IPS-NIHi11 (cell line): Measurements from ENCODE around the gene ZNF232.
"Not testable (repeated sequence)": the region's sequence is repeated elsewhere in the genome, so short reads cannot be mapped to it uniquely, and the experiment has no call there.

Experiments
- DNase-seq: peaks from one replicate; pipeline ENCODE4 v3.0.0; 2012; ENCODE audit warnings: mixed read lengths, low spot score

ZNF232 gene

DNA sequence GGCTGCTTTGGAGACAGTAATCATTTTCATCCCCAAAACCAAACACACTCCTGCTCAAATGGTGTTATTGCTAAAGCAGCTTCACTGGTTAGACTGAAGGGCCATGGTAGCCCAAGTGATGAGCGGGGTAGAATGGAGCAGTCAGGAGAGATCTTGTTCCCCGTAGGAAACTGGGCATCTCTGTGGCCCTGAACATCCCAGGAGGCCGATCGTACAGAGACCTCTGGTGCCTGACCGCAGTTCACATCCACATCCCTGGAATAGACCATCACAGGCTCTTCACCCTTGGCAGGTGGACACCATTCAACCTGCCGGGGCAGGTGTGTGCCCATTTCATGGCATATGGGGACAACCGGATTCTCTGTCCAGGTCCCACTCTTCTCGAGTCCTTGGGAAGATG is 18.1 kb upstream of the ZNF232 start:
- DNase-seq = not testable (repeated sequence)

DNA sequence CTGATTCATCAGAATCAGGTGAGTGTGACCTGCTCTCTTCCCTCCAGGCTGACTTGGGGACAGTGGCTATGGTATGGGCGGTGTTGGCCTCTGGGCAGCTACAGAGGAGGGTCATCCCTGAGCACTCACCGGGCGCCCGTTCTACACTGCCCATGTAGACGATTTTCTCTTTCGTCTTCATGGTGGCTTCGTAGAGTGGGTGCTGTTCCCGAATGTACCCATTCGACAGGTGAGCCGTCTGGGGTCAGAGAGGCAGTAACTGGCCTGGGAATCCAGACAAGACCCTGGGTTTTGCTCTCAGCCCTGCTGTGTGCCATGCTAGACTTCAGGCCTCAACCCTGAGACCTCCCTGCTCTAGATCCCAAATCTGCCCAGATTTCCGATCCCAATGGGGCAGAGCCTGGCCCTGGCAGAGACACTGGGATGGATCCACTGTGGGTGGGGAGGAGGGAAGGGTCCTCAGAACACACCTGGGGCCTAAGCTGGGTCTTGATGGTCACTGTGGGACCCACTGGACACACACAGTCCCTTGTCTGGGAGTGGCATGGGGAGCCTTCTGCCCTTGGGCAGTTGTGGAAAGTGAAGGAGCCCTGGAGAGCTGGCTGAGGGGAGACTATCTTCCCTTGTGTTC is 17.3 kb upstream of the ZNF232 start:
- DNase-seq = no peak

DNA sequence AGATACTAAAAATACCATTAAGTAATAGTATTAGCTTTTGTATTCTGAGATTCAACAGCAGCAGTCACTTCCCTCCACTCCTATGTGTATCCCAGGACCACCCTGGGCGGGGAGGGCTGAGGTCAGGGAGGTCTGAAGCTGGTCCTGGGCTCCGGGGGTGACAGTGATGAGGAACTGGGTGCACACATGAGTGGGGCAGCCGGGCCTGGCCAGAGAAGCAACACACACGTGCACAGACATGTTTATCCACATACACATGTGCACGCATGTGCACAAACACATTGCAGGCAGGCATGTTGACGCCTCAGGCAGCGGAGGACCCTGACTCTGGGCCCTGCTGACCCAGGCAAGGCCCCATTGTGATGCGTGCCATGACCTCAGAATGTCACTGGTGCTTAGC is 16.7 kb upstream of the ZNF232 start:
- not testable (repeated sequence) for DNase-seq

DNA sequence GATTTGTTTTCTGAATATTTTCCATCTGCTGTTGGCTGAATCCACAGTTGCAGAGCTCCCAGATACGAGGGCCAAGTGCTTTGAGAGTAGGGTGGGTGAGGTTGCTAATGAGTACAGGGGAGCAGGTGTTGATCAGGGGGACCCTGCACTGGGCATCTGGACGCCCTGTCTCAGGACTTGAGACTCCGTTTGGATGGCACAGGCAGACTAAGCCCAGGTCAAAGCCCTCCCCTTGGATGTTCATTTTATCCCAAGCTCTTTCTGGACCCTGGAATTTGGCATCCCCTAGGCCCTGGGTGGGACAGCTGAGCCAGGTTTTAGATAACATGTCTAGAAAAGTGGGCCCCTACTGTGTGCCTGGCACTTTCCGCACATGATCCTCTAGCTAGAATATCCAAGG is 16.2 kb upstream of the ZNF232 start:
- no peak for DNase-seq

DNA sequence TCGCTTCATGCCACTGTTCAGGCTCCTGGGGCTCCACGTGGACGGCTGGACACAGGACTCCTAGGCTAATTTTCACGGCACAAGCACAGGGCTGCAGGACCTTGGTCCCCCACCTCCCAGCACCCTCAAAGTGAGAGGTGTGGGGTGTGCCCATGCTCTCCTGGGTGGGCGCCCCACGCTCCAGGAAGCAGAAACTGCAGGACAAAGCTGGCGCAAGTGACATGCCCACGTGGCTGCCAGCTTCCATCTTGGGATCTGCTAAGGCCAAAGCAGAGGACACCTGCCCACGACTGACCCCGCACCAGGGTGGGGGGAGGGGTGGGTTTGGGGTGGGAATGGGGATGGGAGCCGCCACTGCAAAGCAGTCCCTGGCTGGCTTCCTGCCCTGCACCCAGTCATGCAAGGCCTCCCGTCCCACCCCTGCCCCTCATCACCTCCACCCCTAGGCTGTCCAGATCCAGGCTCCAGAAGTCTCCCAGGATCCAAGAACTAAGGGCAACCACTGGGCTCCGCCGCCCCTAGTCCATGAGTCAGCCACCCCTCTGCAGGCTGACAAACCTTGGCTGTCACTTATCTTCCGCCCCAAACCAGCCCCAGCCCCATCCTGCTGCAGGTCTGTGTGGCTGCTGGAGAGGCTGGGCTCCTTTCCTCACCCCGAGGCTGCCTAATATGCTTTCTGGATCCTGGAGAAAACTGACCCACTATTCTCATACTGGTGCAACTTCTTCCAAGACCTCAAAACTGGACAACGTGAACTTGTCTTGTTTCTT is 15.2 kb upstream of the ZNF232 start:
- no peak for DNase-seq

DNA sequence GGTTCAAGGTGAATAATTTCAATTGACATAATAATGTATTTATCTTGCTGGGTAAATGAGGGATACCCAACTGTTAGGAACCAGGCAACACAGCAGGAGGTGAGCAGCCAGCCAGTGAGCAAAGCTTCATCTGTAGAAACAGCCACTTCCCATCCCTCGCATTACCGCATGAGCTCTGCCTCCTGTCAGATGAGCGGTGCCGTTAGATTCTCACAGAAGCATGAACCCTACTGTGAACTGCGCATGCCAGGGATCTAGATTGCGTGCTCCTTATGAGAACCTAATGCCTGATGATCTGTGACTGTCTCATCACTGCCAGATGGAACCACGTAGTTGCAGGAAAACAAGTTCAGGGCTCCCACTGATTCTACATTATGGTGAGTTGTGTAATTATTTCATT is 13.2 kb upstream of the ZNF232 start:
- not testable (repeated sequence) for DNase-seq

DNA sequence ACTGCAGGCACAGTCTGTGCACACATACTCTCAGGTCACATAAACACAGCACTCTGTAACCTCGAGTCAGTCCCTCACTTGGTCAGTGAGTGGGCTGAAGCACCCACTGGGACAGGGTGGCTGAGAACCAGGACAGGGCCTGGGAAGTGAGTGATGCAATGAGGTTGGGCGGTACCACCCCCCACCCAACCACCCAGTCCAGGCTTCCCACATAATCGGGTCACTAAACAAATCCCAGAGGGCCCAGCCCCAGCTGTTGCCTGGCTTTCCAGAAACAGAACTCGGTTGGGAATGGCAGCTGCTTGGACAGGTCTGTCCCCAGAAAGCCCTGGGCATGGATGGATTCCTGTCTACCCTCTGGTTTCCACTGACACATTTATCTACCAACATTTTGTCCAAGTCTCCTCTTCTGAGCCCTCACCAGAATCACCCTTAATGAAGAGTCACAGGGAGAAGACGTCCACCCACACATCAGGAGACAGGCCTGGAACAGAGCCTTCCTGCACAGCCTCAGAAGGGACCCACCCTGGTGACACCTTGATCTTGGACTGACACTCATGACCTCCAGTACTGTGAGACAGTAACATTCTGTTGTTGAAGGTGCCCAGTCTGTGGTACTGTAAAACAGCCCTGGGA is 12.6 kb upstream of the ZNF232 start:
- not testable (repeated sequence) for DNase-seq

DNA sequence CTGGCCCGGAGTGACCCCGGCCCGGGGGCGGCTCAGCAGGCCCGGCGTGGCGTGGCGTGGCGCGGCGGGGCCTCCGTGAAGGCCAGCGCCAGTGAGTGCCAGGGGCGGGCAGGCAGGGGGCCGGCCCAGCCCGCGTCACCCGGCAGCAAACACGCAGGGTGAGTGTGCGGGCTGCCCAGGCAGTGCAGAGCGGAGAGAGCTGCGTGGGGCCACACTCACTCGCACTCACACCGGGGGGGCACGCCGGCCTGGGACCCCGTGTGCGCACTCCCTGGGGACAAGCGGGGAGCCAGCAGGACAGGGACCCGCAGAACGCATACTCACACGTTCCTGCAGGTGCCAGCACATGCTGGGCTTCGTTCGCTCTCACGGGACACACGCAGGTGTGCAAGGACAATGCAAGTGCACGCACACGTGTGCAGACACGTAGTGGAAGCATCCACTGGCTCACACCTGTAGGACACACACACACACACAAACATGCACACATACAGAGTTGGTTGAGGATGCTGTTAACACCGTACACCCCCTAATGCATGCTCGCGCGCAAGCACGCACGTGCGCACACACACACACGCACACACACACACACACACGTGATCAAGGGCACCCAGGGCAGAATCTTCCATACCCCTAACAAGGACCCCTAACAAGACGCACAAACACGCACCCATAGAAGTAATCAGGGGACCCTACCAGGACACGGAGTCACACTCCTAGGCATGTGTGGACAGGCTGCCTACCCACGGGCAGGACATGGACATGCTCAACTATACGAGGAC is 11.9 kb upstream of the ZNF232 start:
- no peak for DNase-seq

DNA sequence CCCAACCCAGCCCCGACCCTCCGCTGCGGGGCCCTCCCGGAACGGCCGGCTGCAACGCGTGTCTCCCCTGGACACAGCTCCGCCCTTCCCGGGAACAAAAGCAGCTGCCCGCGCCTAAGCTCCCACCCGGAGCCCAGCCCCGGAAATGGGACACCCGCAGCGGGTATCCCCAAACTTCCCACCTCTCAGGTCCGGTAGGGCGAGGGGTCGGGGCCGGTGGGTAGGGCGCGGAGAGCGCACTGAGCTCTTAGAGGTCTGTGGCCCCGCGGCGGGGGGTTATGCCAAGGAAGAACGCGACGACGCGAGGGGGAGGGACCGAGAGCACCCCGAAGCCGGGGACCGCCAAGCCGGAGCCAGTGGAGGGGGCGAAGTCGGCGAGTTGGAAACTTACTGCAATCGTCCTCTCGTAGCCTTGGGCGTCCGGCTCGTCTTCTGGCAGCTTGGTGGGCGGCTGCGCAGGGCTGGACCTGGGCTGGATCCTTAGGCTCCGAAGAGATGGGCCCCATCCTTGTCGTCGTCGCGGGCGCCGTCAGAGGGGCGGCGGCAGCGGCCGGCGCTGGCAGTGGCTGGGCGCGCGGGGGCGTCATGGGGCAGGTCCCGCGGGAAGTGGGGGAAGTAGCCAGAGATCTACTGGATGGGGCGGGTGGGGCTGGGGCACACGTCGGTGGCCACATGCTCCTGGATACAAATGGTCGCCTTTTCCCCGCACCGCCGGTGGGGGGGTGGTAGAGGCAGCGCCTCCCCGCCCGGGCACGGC is 11.1 kb upstream of the ZNF232 start:
- DNase-seq = peak; percentile 69

DNA sequence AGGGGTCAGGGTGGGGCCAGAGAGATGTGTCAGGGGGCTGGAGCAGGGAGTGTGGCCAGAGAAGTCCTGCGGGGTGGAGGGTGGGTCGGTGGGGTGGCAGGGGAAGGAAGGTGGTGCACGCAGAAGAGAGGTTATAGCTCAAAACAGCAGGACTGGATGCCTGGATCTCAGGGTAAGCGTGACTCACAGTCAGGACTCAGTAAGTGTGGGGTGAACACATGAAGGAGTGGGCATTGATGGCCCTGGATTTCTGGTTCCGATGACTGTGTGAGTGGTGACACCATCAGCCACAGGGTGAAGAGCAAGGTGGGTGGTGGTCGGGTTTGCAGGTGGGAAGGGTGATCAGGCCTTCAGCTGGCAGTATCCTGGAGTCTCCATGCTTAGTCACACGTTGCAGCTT is 10.4 kb upstream of the ZNF232 start:
- not testable (repeated sequence) for DNase-seq

DNA sequence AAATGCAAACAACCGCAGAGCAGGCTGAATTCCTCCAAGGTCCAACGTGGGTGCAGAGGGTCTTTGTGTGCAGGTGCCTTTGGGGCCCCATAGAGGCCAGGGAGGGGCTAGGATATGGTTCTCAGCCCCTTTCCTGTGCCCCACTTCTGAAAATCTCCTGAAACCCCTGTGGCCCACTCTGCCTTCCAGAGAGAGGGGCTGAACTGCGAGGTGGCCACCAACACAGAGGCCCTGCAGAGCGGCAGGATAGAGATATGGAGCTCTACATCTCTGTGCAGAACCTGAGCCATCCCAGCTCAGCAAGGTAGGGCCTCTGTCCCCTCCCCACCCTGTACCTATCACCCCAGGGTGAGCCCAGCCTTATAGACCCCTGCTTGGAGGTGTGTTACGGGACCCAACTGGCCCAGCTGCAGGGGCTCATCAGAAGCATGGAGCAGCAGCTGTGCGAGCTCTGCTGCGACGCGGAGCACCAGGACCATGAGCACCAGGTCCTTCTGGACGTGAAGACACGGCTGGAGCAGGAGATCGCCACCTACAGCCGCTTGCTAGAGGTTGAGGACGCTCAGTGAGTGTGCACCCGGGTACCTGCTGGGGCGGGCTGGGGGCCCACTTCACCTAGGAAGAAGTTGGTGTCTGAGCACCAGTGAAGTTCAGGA is 9.6 kb upstream of the ZNF232 start:
- no peak for DNase-seq

DNA sequence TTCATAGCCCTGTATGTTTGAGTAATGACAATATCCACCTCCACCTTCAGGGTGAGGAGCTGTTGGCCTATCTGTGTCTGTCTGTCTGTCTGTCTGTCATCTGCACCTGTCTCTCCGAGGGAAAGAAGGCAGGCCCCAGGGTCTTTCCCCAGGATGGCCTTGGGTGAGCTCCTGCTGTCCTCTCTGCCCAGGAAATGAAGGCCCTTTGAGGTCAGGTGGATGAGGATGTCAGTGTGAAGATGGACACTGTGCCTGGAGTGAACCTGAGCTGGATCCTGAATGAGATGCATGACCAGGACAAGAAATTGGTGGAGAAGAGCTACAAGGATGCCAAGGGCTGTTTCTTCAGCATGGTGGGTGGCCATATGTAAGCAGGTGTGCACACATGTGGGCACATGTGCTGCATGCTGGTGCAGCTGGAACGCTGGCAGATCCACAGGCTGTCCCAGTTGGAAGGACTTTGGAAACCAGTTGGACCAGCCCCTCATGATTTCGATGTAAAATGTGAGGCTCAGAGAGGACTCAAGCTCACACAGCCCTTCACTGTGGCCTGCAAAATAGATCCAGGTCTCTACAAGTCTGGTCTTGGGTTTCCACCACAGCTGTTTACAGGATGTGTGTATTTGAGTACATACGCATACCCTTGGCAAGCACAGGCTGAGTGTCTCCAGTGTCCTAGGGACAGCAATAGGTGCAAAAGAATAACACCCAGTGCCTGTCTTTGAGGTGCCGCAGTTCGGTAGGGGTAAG is 8.9 kb upstream of the ZNF232 start:
- DNase-seq = not testable (repeated sequence)

DNA sequence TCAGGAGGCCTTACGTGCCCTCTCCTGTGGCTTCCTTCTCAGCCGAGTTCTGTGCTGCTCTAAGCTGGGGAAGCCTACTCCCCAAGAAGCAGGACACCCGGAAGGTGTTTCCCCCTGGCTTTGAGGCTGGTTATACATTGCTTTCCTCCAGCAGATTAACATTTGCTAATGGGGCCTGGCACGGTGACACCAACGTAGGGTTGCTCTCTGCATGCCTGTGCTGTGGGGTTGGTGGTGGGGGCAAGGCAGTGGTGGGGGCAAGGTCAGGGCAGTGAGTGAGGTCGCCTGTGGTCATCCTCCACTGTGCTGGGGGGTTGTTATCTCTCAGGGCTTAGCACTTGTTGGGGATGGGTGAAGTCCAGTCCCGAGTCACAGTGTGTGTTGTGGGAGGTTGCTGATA is 8.4 kb upstream of the ZNF232 start:
- DNase-seq = no peak

DNA sequence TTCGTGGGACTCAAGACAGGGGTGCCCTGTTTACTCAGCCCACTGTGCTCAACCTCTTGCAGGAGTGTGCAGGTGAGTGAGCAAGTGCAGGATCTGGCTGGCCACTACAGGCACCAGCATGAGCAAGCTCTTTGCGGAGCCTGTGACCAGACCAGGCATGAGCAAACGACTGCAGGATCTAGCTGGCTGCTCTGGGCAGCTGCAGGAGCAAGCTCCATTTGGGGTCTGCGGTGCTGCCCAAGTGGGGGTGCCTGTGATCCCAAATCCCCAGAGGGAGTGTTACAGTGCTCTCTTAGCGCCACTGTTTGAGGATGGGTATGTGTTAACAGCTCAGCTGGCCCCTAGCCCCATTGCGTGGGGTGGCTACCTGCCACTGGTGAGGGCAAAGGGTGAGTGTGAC is 6.5 kb upstream of the ZNF232 start:
- DNase-seq = no peak

DNA sequence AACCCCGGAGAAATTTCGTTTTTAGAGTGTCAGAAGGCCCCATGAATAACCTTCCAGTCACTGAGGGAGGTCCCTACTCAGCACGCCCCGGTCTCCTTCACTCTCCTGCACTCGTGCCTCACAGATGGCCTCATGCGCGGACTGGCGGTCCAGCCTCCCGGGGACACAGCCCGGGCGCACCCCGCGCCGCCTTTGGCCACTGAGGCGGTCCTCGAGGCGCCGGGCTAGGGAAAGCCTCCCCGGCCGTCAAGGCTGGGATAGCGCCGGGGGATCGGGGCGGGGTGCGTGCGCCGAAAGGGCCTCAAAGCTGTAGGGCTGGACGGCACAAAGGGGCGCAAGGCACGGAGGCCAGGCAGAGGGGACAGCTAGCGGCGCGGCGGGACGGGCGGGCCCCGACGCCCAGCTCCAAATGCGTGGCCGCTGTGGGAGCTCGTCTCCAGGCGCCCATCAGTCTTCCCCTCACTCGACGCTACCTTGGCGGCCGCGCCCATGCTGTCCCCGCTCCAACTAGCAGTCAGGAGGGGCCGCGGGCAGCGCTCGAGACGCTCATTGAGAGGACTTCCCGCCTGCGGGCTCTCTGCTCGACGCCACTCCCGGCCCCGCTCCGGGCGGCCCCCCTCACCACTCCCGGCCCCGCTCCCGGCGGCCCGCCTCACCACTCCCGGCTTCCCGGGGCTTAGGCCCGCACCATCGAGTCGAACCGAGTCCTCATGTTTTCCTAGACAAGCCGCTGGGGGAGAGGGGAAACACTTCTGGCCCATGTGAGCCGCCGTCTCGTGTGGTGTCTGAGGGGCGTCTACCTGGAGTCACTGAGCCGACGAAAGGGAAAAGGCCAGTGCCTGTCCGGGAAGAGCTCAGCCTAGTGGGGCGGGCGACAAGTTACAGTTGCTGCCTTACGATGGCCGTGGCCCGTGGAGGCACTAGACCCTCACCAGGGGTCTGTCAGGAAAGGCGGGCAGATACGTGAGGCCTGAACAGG is 4.3 kb upstream of the ZNF232 start, which contains the start of gene USP6:
Gene USP6 (plus strand): TSS at position 360 of the 979 bp plus-strand sequence. CDS start 14,336 bp downstream, outside the sequence.
- no peak for DNase-seq

DNA sequence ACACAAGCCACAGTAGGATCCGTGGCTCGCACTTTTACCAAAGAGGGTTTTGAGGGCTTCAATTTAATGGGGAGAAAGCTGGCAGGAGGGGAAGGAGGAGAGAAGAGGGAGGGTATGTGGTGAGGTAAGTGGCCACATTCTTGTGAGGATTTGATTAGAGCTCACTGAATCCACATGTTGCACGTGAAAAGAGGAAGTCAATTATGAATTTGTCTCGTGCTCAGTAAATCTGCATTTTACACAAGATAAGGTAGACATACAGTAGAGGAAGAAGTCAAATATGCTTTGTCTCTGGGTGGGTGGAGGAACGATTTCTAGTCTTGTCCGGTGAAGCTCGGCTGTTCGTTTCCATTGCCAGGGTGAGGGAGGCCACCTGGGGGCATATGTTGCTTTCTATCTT is 862 bp downstream of the ZNF232 start:
- DNase-seq = no peak

DNA sequence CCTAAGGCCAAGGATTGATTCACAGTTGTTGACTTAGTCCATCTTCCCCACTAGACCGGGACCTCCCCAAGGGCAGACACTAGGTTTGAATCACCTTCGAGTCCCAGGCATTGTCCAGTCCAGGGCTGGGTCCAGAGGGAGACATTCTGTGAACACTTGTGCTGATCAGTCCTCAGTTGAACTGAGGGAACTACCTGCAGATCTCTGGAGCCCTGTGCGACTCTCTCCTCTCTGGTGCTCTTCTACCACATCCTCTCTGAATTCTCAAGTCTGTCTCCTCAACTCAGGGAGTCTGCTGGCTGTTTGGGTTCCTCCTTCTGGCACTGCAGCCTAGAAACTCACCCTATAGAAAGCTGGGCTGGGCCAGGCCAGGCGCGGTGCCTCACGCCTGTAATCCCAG is 10.8 kb downstream of the ZNF232 start:
- DNase-seq = no peak

DNA sequence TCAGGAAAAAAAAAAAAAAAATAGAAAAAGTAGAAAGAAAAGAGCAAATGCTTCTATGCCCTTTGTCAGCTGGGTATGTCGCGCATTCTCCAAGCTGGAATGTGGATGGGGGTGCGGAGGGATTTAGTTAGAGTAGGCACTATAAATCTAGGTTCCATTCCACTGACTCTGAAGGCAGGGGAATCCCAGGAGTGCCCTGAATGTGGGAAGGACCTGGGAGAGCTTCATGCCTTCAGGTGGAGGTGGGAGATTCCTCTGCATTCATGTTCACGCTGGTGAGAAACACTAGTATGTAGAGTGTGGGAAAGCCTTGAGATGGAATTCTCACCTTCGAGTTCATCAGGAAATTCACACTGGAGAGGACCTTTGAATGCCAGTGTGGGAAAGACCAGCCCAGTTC is 12.4 kb downstream of the ZNF232 start:
- no peak for DNase-seq
